MCF 10A (cell line): ENCODE measurements around the gene BDKRB2. TPM values are rescaled to one million over a fixed set of nuclear protein-coding genes. Genes with fewer than 3 reads are reported as not detected.
A peak's percentile ranks its signal among the peaks of the same experiment; 100 is the strongest.

Source experiments
- BruUV-seq: library from RNA; stranded (reverse); fragments of 400-500 nt; replicated peaks from 2 replicates; lab custom pipeline; 2021; lab: Mats Ljungman, UMichigan
- CTCF ChIA-PET: fragments of 300-600 bp; sonication (Branson Sonifier 250); formaldehyde crosslinking; extraction: SDS; loops from one replicate; lab custom pipeline; 2021; ENCODE audit warnings: antibody characterized with exemption, inconsistent platforms; lab: Yijun Ruan, JAX
- POLR2A ChIA-PET: fragments of 300-600, 350-650 bp; sonication (Branson Sonifier 250); formaldehyde crosslinking; extraction: SDS; loops from one replicate; lab custom pipeline; 2020; ENCODE audit warnings: antibody characterized with exemption, inconsistent platforms; lab: Yijun Ruan, JAX
- DNase-seq: peaks from one replicate; pipeline ENCODE4 v3.0.0-alpha.2; 2018; ENCODE audit not compliant: unreplicated experiment
- H3K27ac Mint-ChIP-seq: one replicate; pipeline ENCODE4 v1.8.0; 2022; ENCODE audit warnings: mild to moderate bottlenecking, low read depth, mixed read lengths; ENCODE audit not compliant: unreplicated experiment
- H3K27me3 Mint-ChIP-seq: one replicate; pipeline ENCODE4 v1.8.0; 2022; ENCODE audit warnings: mixed read lengths; ENCODE audit not compliant: insufficient read depth, unreplicated experiment
- H3K36me3 Mint-ChIP-seq: one replicate; pipeline ENCODE4 v1.8.0; 2022; ENCODE audit warnings: mild to moderate bottlenecking, moderate library complexity, mixed read lengths; ENCODE audit not compliant: insufficient read depth, unreplicated experiment
- H3K4me1 Mint-ChIP-seq: one replicate; pipeline ENCODE4 v1.8.0; 2022; ENCODE audit warnings: mixed read lengths; ENCODE audit not compliant: insufficient read depth, unreplicated experiment
- H3K4me3 Mint-ChIP-seq: one replicate; pipeline ENCODE4 v1.8.0; 2022; ENCODE audit warnings: mild to moderate bottlenecking, moderate library complexity, mixed read lengths; ENCODE audit not compliant: unreplicated experiment
- H3K9me3 Mint-ChIP-seq: one replicate; pipeline ENCODE4 v1.8.0; 2022; ENCODE audit warnings: mixed read lengths; ENCODE audit not compliant: unreplicated experiment
- CTCF ChIP-seq: fragments of 200-600 bp; IDR thresholded peaks from one replicate; pipeline ENCODE4 v1.8.0; 2022; ENCODE audit warnings: antibody characterized with exemption, mild to moderate bottlenecking; ENCODE audit not compliant: unreplicated experiment
- intact Hi-C: fragments of 100-400 bp; cut with micrococcal nuclease; formaldehyde crosslinking; loops from 2 replicates; pipeline ENCODE4 v1.14.1; 2022
- total RNA-seq: library from RNA; stranded (reverse); gene quantifications from 2 replicates; pipeline ENCODE4 v1.2.3, GENCODE V29; 2022

Gene BDKRB2
- total RNA-seq, 1 experiment from 2014 or later = 2.8 TPM

- H3K4me3 Mint-ChIP-seq = no peak overlapping the region
- H3K9me3 Mint-ChIP-seq = no peaks in the 10 kb centered on the region
- no TSS peak for BruUV-seq
- peak overlapping the region; percentile 72 for H3K27ac Mint-ChIP-seq
- DNase-seq = no peak
- intact Hi-C loops = no loop called here
- ChIA-PET POLR2A (interaction anchor here (0.6 to 2.9 kb wide), 15 partner anchors 9 to 1067 kb away, joined by 3 to 23 read pairs (median 4); partner anchors contain the start of genes BDKRB1, BDKRB2 and DICER1), CTCF (interaction anchor here (0.6 to 1.1 kb wide), 5 partner anchors 8 to 246 kb away, joined by 3 to 4 read pairs (median 3); no protein-coding TSS in a partner anchor)
- no peaks in the 10 kb centered on the region for H3K27me3 Mint-ChIP-seq
- TF ChIP-seq CTCF = no peak
- H3K4me1 Mint-ChIP-seq = peaks cover 26% of the 10 kb centered on the region
- no peaks in the 10 kb centered on the region for H3K36me3 Mint-ChIP-seq
These were observed 20.6 kb downstream of the BDKRB2 start for GRCh38 chr14:96225213-96225612.

GRCh38 chr14:96225745-96226151, 21.1 kb downstream of the BDKRB2 start:
- no peak overlapping the region for H3K27ac Mint-ChIP-seq
- no peaks in the 10 kb centered on the region for H3K9me3 Mint-ChIP-seq
- ChIA-PET POLR2A (interaction anchor here (0.6 to 2.9 kb wide), 12 partner anchors 8 to 1068 kb away, joined by 3 to 23 read pairs (median 4); partner anchors contain the start of genes BDKRB1, BDKRB2 and DICER1), CTCF (interaction anchor here (0.6 to 1.1 kb wide), 6 partner anchors 9 to 247 kb away, joined by 3 to 4 read pairs (median 3); no protein-coding TSS in a partner anchor)
- H3K27me3 Mint-ChIP-seq = no peaks in the 10 kb centered on the region
- TF ChIP-seq CTCF = no peak
- DNase-seq = peak; percentile 42
- peaks cover 26% of the 10 kb centered on the region for H3K4me1 Mint-ChIP-seq
- intact Hi-C loops = no loop called here
- H3K36me3 Mint-ChIP-seq = no peaks in the 10 kb centered on the region
- no peak overlapping the region for H3K4me3 Mint-ChIP-seq
- no TSS peak for BruUV-seq

GRCh38 chr14:96227428-96227827, 22.8 kb downstream of the BDKRB2 start:
- intact Hi-C loops = no loop called here
- no peaks in the 10 kb centered on the region for H3K36me3 Mint-ChIP-seq
- no peak overlapping the region for H3K27ac Mint-ChIP-seq
- peaks cover 26% of the 10 kb centered on the region for H3K4me1 Mint-ChIP-seq
- no peak for TF ChIP-seq CTCF
- no peak for DNase-seq
- no peaks in the 10 kb centered on the region for H3K9me3 Mint-ChIP-seq
- H3K4me3 Mint-ChIP-seq = no peak overlapping the region
- CTCF ChIA-PET = interaction anchor here (1.0 to 1.1 kb wide), 2 partner anchors 10 to 12 kb away, joined by 3 read pairs; no protein-coding TSS in a partner anchor
- POLR2A ChIA-PET = no interaction called here
- no TSS peak for BruUV-seq
- no peaks in the 10 kb centered on the region for H3K27me3 Mint-ChIP-seq

- H3K9me3 Mint-ChIP-seq = no peaks in the 10 kb centered on the region
- BruUV-seq = no TSS peak
- no peak overlapping the region for H3K27ac Mint-ChIP-seq
- H3K27me3 Mint-ChIP-seq = no peaks in the 10 kb centered on the region
- TF ChIP-seq CTCF = no peak
- H3K4me1 Mint-ChIP-seq = peaks cover 19% of the 10 kb centered on the region
- intact Hi-C loops = no loop called here
- DNase-seq = no peak
- POLR2A ChIA-PET = interaction anchor here (1.3 kb wide), 1 partner anchor 27 kb away, joined by 4 read pairs; the partner anchor contains the start of gene BDKRB1
- H3K36me3 Mint-ChIP-seq = no peaks in the 10 kb centered on the region
- CTCF ChIA-PET = interaction anchor here (0.7 kb wide), 1 partner anchor 174 kb away, joined by 3 read pairs; no protein-coding TSS in a partner anchor
- no peak overlapping the region for H3K4me3 Mint-ChIP-seq
These were observed 24.7 kb downstream of the BDKRB2 start for GRCh38 chr14:96229315-96229714.
